Esophagus mucosa (tissue), 1 donor: Measurements from ENCODE around the gene LINC00305. TPM values are rescaled to one million over a fixed set of nuclear protein-coding genes. Genes with fewer than 3 reads are reported as not detected.

ENCODE experiments used
- total RNA-seq: library from RNA; stranded (reverse); gene quantifications from one replicate; pipeline ENCODE4 v1.2.4, GENCODE V29; 2023
- donor health status: DM: yes; HTN: yes; CAD: no.

Gene LINC00305
- total RNA-seq, 1 donor from 2014 or later, result not detected

Other genes starting within 250 kb of the LINC00305 start
- gene SERPINB10, start 241.1 kb downstream of the LINC00305 start, total RNA-seq, result 0.36 TPM
- 2.0 TPM for gene HMSD, start 199.8 kb downstream of the LINC00305 start, total RNA-seq
- gene SERPINB8, start 179.0 kb downstream of the LINC00305 start, total RNA-seq, result 44.0 TPM